Ectodermal cell (in vitro differentiated cells): Measurements from ENCODE around the gene RBM6.
"Not testable (repeated sequence)": the region's sequence is repeated elsewhere in the genome, so short reads cannot be mapped to it uniquely, and the experiment has no call there.

Source experiments
- H3K27ac ChIP-seq: 2 replicates; pipeline ENCODE4 v1.7.0; 2013; ENCODE audit warnings: mild to moderate bottlenecking, low read depth, low read length; ENCODE audit not compliant: insufficient read depth, poor library complexity, severe bottlenecking
- H3K27me3 ChIP-seq: 2 replicates; pipeline ENCODE4 v1.7.0; 2013; ENCODE audit warnings: mild to moderate bottlenecking, low read length; ENCODE audit not compliant: insufficient read depth, control insufficient read depth, poor library complexity, severe bottlenecking
- H3K36me3 ChIP-seq: one replicate; pipeline ENCODE4 v1.7.0; 2013; ENCODE audit warnings: low read length; ENCODE audit not compliant: control insufficient read depth, insufficient read depth
- H3K4me1 ChIP-seq: one replicate; pipeline ENCODE4 v1.7.0; 2013; ENCODE audit warnings: low read length; ENCODE audit not compliant: control insufficient read depth, insufficient read depth
- H3K4me3 ChIP-seq: 2 replicates; pipeline ENCODE4 v1.7.0; 2013; ENCODE audit warnings: low read depth, low read length, control low read depth; ENCODE audit not compliant: insufficient read depth
- H3K9me3 ChIP-seq: 2 replicates; pipeline ENCODE4 v1.7.0; 2013; ENCODE audit warnings: mild to moderate bottlenecking, low read length, moderate library complexity; ENCODE audit not compliant: control insufficient read depth
- whole genome bisulfite sequencing, 2 experiments: methylation state at CpG; one replicate each; pipeline ENCODE4 v1.1.7; 2013; ENCODE audit warnings: missing lambda C conversion rate in 2 of 2; 5-methylcytosine and 5-hydroxymethylcytosine counted together

The RBM6 gene

DNA sequence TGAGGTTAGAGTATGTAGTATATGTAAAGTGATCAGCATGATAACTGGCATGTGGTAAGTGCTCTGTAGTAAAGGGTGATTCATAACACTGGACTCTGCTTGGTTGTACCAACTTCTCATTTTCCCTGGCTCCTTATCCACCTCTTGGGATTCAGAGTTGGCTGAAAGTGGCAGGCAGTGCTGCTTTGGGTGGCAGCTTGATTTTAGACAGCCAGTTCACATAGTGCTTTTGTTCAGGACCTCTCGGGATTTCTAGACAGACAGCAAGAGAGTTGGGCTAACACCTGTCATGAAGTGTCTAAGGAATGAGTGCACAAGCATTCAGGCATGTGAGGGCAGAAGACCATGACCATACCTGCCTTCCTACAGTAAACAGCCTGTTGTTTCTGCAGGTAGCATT lies 69.0 kb downstream of the RBM6 start:
- Histone ChIP-seq H3K27ac (no peak overlapping the region), H3K9me3 (no peaks in the 10 kb centered on the region), H3K27me3 (no peaks in the 10 kb centered on the region), H3K4me1 (no peaks in the 10 kb centered on the region), H3K4me3 (no peak overlapping the region), H3K36me3 (no peaks in the 10 kb centered on the region)
- 92 to 98% methylated on average over 1 of the region's 1 CpG for WGBS, 2 experiments

DNA sequence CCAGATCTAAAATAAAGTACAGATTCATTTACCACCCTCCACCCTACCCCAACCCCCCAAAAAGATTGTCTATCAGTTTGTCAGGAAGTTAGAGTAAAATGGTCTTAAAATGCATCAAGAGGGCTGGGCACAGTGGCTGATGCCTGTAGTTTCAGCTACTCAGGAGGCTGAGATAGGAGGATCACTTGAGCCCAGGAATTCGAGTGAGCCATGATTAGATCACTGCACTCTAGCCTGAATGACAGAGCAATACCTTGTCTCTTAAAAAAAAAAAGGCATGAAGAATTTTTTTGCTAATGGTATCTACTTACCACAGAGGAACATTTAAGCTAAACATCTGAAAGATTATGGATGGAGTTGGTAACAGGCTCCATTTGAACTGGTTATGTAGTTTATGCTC lies 71.0 kb downstream of the RBM6 start:
- H3K36me3 ChIP-seq, result no peaks in the 10 kb centered on the region
- H3K4me3 ChIP-seq, result no peak overlapping the region
- no peak overlapping the region for H3K27ac ChIP-seq
- no peaks in the 10 kb centered on the region for H3K9me3 ChIP-seq
- 92 to 96% methylated on average over 1 of the region's 1 CpG for WGBS, 2 experiments
- H3K27me3 ChIP-seq, result no peaks in the 10 kb centered on the region
- H3K4me1 ChIP-seq, result no peaks in the 10 kb centered on the region

DNA sequence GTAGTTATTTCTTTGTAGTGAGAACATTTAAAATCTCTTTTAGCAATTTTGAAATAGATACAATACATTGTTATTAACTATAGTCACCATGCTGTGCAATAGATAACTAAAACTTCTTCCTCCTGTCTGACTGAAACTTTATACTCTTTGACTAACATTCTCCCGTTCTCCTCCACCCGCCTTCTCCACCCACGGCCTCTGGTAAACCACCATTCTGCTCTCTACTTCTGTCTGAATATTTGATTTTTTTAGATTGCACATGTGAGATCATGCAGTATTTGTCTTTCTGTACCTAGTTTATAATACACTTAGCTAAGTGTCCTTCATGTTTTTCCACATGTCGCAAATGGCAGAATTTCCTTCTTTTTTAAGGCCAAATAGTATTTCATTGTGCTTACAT lies 76.0 kb downstream of the RBM6 start:
- no peaks in the 10 kb centered on the region for H3K36me3 ChIP-seq
- WGBS, 2 experiments, result 87 to 94% methylated on average over 4 of the region's 4 CpGs
- no peaks in the 10 kb centered on the region for H3K4me1 ChIP-seq
- H3K9me3 ChIP-seq, result no peaks in the 10 kb centered on the region
- H3K4me3 ChIP-seq, result no peak overlapping the region
- no peaks in the 10 kb centered on the region for H3K27me3 ChIP-seq
- H3K27ac ChIP-seq, result no peak overlapping the region

DNA sequence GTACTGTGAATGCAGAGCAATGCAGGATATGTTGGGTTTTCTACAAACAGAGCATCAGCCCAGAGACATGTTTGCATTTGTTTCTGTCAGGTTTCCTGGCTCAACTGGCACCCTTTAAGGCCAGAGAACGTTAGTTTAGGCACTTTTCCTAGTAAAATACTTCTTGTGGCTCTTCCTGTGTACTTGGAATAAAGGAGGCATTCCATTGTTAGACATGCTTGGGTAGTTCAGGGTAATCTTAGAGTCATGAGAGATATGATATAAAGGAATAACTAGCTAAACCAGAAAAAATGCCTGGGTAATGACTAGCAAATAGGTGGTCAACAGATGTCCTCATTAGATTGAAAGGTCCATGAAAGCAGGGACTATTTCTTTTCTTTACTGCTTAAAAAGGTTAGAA lies 88.4 kb downstream of the RBM6 start:
- H3K4me1 ChIP-seq, result no peaks in the 10 kb centered on the region
- peaks cover 4% of the 10 kb centered on the region for H3K36me3 ChIP-seq
- 88 to 93% methylated on average over 1 of the region's 1 CpG for WGBS, 2 experiments
- H3K4me3 ChIP-seq, result no peak overlapping the region
- no peak overlapping the region for H3K27ac ChIP-seq
- no peaks in the 10 kb centered on the region for H3K27me3 ChIP-seq
- H3K9me3 ChIP-seq, result no peaks in the 10 kb centered on the region

DNA sequence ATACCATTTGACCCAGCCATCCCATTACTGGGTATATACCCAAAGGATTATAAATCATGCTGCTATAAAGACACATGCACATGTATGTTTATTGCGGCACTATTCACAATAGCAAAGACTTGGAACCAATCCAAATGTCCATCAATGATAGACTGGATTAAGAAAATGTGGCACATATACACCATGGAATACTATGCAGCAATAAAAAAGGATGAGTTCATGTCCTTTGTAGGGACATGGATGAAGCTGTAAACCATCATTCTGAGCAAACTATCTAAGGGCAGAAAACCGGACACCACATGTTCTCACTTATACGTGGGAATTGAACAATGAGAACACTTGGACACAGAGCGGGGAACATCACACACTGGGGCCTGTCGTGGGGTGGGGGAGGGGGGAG lies 91.3 kb downstream of the RBM6 start:
- WGBS, 2 experiments, result 92 to 96% methylated on average over 4 of the region's 5 CpGs
- H3K4me1 ChIP-seq, H3K9me3 ChIP-seq, H3K27ac ChIP-seq, H3K4me3 ChIP-seq, H3K36me3 ChIP-seq, H3K27me3 ChIP-seq: not testable (repeated sequence)

DNA sequence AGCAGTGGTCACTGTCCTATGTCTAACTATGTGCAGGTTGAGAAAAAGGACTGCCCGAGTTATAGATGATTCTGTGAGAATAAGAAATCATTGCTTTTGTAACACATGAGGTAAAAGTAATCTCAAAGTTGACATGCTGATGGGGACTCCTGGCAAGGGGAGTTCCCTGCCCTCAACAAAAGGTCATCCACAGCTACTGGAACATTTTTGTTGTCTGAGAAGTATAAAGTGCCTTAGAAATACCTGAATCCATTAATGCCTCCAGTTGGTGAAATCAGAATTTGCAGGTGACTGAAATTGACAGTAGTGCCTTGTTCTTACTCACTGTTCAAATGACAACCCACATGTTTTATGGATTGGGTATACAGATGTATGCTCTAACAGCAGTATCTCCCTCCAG lies 105.0 kb downstream of the RBM6 start:
- Histone ChIP-seq H3K36me3 (peaks cover 5% of the 10 kb centered on the region), H3K27me3 (no peaks in the 10 kb centered on the region), H3K4me3 (no peak overlapping the region), H3K27ac (no peak overlapping the region), H3K4me1 (no peaks in the 10 kb centered on the region), H3K9me3 (no peaks in the 10 kb centered on the region)
- WGBS, 2 experiments, result 91 to 95% methylated on average over 1 of the region's 1 CpG

DNA sequence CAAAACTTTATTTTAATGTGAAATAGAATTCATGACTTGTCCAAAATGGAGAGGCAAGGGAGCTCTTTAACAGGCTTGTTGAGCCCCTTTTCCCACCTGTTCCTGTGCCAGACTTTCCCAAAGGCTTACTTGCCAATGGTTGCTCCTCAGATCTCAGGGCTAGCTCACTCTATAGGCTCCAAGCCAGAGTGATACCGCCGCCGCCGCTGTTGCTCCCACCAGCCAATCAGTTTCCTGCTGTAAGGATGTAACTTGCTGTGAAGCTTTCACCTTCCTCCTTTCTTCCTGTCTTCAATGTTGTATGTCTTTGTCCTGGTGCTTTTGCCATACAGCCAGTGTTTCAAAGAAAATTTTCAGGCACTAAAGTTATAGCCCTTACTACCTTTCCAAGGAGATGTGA lies 107.5 kb downstream of the RBM6 start:
- Histone ChIP-seq H3K4me1 (no peaks in the 10 kb centered on the region), H3K9me3 (no peaks in the 10 kb centered on the region), H3K36me3 (peaks cover 5% of the 10 kb centered on the region), H3K4me3 (no peak overlapping the region), H3K27me3 (no peaks in the 10 kb centered on the region), H3K27ac (no peak overlapping the region)
- WGBS, 2 experiments, result 94 to 100% methylated on average over 4 of the region's 4 CpGs

DNA sequence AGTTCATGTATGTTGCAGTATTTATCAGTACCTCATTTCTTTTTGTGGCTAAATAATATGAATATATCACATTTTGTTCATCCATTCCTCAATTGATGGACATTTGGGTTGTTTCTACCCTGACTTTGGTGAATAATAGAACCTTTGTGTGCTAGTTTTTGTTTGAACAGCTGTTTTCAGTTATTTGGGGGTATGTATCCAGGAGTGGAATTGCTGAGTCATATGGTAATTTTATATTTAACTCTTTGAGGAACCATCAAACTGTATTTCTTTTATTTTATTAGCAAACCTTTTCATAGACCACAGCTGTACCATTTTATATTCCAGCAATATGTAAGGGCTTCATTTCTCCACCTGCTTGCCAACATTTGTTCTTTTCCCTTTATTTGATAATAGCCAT lies 110.4 kb downstream of the RBM6 start:
- H3K27ac ChIP-seq, result no peak overlapping the region
- H3K9me3 ChIP-seq, result no peaks in the 10 kb centered on the region
- no peaks in the 10 kb centered on the region for H3K4me1 ChIP-seq
- H3K36me3 ChIP-seq, result peaks cover 9% of the 10 kb centered on the region
- no peaks in the 10 kb centered on the region for H3K27me3 ChIP-seq
- H3K4me3 ChIP-seq, result no peak overlapping the region

DNA sequence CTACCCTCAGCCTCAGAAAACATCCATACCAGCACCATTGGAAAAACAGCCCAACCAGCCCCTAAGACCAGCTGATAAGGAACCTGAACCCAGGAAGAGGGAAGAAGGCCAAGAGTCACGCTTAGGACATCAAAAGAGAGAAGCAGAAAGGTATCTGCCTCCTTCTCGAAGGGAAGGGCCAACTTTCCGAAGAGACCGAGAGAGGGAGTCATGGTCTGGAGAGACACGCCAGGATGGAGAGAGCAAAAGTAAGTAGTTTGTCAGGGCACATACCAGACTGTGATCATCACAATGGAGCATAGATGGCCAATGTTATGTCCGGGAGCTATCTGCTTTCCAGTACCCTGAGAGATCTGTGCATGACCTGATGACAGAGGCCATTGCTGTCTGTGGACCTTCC lies 117.8 kb downstream of the RBM6 start:
- Histone ChIP-seq H3K27me3 (no peaks in the 10 kb centered on the region), H3K9me3 (no peaks in the 10 kb centered on the region), H3K36me3 (peaks cover 34% of the 10 kb centered on the region), H3K4me1 (no peaks in the 10 kb centered on the region), H3K27ac (no peak overlapping the region), H3K4me3 (no peak overlapping the region)
- 96 to 99% methylated on average over 6 of the region's 6 CpGs for WGBS, 2 experiments

DNA sequence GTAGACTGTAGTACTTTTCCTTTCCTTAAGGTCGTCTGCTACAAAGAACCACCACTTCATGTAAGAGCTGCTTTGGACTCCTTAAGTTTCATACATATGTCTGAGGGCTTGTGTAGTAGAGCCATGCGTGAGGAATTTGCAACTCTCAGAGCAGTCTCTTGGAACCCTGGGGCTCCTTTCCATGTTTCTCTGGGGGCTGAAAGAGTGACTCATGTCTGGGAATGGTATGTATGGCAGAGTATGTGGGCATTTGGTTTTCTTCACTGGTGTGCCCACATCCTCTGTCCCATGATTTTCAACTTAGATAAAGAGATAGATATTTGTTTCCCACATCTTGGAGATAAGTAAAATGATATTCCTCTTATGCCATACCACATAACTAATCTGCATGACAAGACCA lies 128.2 kb downstream of the RBM6 start:
- Histone ChIP-seq H3K4me3 (no peak overlapping the region), H3K9me3 (no peaks in the 10 kb centered on the region), H3K4me1 (no peaks in the 10 kb centered on the region), H3K36me3 (peaks cover 45% of the 10 kb centered on the region), H3K27ac (no peak overlapping the region), H3K27me3 (no peaks in the 10 kb centered on the region)
- 89 to 95% methylated on average over 2 of the region's 2 CpGs for WGBS, 2 experiments

DNA sequence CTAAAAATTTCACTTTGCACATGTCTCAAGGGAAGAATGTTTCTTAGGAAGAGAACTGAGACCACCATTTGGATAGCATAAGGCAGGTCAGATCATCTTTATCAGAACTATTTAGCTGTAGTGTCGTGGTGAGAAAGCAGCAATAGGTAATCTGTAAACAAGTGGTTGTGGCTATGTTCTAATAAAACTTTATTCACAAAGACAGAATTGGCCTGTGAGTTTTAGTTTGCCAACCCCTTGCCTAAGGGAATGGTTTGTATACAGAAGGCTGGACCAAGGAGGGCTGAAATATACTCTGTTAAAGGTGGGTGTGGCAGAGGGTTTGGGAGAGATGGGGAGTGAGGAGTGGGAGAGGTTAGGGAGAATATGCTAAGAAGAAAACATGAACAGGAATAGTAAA lies 138.1 kb downstream of the RBM6 start:
- H3K4me3 ChIP-seq, result no peak overlapping the region
- no peaks in the 10 kb centered on the region for H3K27me3 ChIP-seq
- H3K36me3 ChIP-seq, result peaks cover 15% of the 10 kb centered on the region
- no peaks in the 10 kb centered on the region for H3K4me1 ChIP-seq
- H3K27ac ChIP-seq, result no peak overlapping the region
- 94 to 100% methylated on average over 1 of the region's 1 CpG for WGBS, 2 experiments
- H3K9me3 ChIP-seq, result no peaks in the 10 kb centered on the region
